ENCODE data around the gene PRR9. TPM values are rescaled to one million over a fixed set of nuclear protein-coding genes. Genes with fewer than 3 reads are reported as not detected.

Gene PRR9
- polyA plus RNA-seq, 1 experiment, result not detected

DNA sequence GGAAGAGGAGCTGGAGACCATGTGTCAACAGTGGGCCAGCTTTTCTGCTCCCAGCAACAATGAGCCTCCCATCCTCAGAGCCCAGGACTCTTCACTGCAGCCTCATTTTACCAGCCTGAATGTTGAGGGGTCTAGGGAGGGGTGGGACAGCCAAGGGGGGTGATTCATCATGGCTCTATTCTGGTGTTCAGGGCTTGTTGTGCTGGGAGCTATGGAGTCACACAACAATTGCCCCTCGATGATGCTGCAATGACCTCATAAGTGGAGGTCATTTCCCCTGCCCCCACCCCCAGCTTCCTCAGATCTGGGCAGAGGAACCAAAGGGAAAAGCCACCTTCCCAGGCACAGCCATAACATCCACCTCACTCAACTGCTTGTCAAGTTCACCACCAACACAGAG lies 14.3 kb upstream of the PRR9 start, which contains the start of gene LELP1:
TSS of gene LELP1 (plus strand) at position 301 of the 400 bp plus-strand sequence. CDS start 1,278 bp downstream, outside the sequence.
- H3K36me3 ChIP-seq (ENCODE audit: control insufficient read depth, insufficient read depth, low read length), result no peaks in the 10 kb centered on the region
- ChIA-PET POLR2A (no interaction called here), CTCF (no interaction called here)
- H3K4me3 ChIP-seq (ENCODE audit: low read depth, low read length), result no peak within 1 kb of the TSS
- no peaks in the 10 kb centered on the region for H3K27me3 ChIP-seq (ENCODE audit: control insufficient read depth, insufficient read depth, low read length)
- DNase-seq (ENCODE audit: low read depth), result no peak
- TF ChIP-seq, protein P1, sequence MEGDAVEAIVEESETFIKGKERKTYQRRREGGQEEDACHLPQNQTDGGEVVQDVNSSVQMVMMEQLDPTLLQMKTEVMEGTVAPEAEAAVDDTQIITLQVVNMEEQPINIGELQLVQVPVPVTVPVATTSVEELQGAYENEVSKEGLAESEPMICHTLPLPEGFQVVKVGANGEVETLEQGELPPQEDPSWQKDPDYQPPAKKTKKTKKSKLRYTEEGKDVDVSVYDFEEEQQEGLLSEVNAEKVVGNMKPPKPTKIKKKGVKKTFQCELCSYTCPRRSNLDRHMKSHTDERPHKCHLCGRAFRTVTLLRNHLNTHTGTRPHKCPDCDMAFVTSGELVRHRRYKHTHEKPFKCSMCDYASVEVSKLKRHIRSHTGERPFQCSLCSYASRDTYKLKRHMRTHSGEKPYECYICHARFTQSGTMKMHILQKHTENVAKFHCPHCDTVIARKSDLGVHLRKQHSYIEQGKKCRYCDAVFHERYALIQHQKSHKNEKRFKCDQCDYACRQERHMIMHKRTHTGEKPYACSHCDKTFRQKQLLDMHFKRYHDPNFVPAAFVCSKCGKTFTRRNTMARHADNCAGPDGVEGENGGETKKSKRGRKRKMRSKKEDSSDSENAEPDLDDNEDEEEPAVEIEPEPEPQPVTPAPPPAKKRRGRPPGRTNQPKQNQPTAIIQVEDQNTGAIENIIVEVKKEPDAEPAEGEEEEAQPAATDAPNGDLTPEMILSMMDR (IDR thresholded peaks at IDR 0.05; ENCODE audit: insufficient read depth, low read depth, low read length), result no peak

GRCh38 chr1:153206631-153207030 lies 10.8 kb upstream of the PRR9 start:
- CTCF ChIA-PET, result interaction anchor here (1.8 kb wide), 1 partner anchor 13 kb away, joined by 5 read pairs; no protein-coding TSS in a partner anchor
- TF ChIP-seq, protein P1 (IDR thresholded peaks at IDR 0.05; ENCODE audit: insufficient read depth, low read depth, low read length), result no peak
- H3K4me3 ChIP-seq (ENCODE audit: low read depth, low read length), result no peak overlapping the region

GRCh38 chr1:153210206-153210605 lies 7.2 kb upstream of the PRR9 start:
- DNase-seq (ENCODE audit: low read depth), result no peak
- no peaks in the 10 kb centered on the region for H3K36me3 ChIP-seq (ENCODE audit: control insufficient read depth, insufficient read depth, low read length)
- CTCF ChIA-PET, result interaction anchor here (0.9 kb wide), 1 partner anchor 13 kb away, joined by 3 read pairs; no protein-coding TSS in a partner anchor
- no peaks in the 10 kb centered on the region for H3K27me3 ChIP-seq (ENCODE audit: control insufficient read depth, insufficient read depth, low read length)
- POLR2A ChIA-PET, result no interaction called here
- TF ChIP-seq, protein P1 (IDR thresholded peaks at IDR 0.05; ENCODE audit: insufficient read depth, low read depth, low read length), result no peak
- H3K4me3 ChIP-seq (ENCODE audit: low read depth, low read length), result no peak overlapping the region

More at GRCh38 chr1:153206631-153207030, 10.8 kb upstream of the PRR9 start:
- POLR2A ChIA-PET, result no interaction called here
- no peaks in the 10 kb centered on the region for H3K27me3 ChIP-seq (ENCODE audit: control insufficient read depth, insufficient read depth, low read length)
- H3K36me3 ChIP-seq (ENCODE audit: control insufficient read depth, insufficient read depth, low read length), result no peaks in the 10 kb centered on the region
- no peak for DNase-seq (ENCODE audit: low read depth)

- ChIA-PET CTCF (interaction anchor here (0.6 kb wide), 1 partner anchor 343 kb away, joined by 3 read pairs; no protein-coding TSS in a partner anchor), POLR2A (no interaction called here)
- no peaks in the 10 kb centered on the region for H3K27me3 ChIP-seq (ENCODE audit: control insufficient read depth, insufficient read depth, low read length)
- H3K36me3 ChIP-seq (ENCODE audit: control insufficient read depth, insufficient read depth, low read length), result no peaks in the 10 kb centered on the region
- DNase-seq (ENCODE audit: low read depth), result no peak
- TF ChIP-seq, protein P1 (IDR thresholded peaks at IDR 0.05; ENCODE audit: insufficient read depth, low read depth, low read length), result no peak
- no peak overlapping the region for H3K4me3 ChIP-seq (ENCODE audit: low read depth, low read length)
These were observed 5.2 kb upstream of the PRR9 start for GRCh38 chr1:153212201-153212600.

- Histone ChIP-seq H3K27me3 (ENCODE audit: control insufficient read depth, insufficient read depth, low read length) (no peaks in the 10 kb centered on the region), H3K36me3 (ENCODE audit: control insufficient read depth, insufficient read depth, low read length) (no peaks in the 10 kb centered on the region), H3K4me3 (ENCODE audit: low read depth, low read length) (no peak overlapping the region)
- POLR2A ChIA-PET, result no interaction called here
- CTCF ChIA-PET, result no interaction called here
- TF ChIP-seq, protein P1 (IDR thresholded peaks at IDR 0.05; ENCODE audit: insufficient read depth, low read depth, low read length), result no peak
- DNase-seq (ENCODE audit: low read depth), result no peak
These were observed 3.9 kb upstream of the PRR9 start for GRCh38 chr1:153213519-153213918.

Data from BJ (cell line).